ENCODE data around the gene ZNF853. TPM values are rescaled to one million over a fixed set of nuclear protein-coding genes. Genes with fewer than 3 reads are reported as not detected.
"Not testable (repeated sequence)": the region's sequence is repeated elsewhere in the genome, so short reads cannot be mapped to it uniquely, and the experiment has no call there.

Gene ZNF853
- total RNA-seq, 2 experiments from 2014 or later: 0.30 to 0.33 TPM

DNA sequence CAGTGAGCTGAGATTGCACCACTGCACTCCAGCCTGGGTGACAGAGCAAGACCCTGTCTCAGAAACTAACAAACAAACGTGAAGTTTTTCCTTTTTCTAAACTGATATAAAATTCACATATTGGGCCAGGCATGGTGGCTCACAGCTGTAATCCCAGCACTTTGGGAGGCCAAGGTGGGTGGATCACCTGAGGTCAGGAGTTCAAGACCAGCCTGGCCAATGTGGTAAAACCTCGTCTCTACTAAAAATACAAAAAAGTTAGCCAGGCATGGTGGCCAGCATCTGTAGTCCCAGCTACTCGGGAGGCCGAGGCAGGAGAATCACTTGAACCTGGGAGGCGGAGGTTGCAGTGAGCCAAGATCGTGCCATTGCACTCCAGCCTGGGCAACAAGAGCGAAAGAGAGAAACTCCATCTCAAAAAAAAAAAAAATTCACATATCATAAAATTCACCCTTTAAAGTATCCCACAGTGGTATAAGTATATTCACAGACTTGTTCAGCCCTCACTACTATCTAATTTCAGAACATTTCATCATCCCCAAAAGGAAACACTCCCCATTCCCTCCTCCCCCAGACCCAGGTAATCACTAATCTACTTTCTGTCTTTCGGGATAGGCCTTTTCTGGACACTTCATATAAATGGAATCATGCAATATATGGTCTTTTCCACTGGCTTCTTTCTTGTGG lies 29.5 kb upstream of the ZNF853 start:
- Mint-ChIP-seq H3K4me1 (peaks cover 24% of the 10 kb centered on the region), H3K36me3 (ENCODE audit: low read depth) (peaks cover 45% of the 10 kb centered on the region)
- H3K4me3 Mint-ChIP-seq, CTCF ChIA-PET, H3K27me3 Mint-ChIP-seq, DNase-seq, H3K9me3 Mint-ChIP-seq, POLR2A ChIA-PET, H3K27ac Mint-ChIP-seq: not testable (repeated sequence)

DNA sequence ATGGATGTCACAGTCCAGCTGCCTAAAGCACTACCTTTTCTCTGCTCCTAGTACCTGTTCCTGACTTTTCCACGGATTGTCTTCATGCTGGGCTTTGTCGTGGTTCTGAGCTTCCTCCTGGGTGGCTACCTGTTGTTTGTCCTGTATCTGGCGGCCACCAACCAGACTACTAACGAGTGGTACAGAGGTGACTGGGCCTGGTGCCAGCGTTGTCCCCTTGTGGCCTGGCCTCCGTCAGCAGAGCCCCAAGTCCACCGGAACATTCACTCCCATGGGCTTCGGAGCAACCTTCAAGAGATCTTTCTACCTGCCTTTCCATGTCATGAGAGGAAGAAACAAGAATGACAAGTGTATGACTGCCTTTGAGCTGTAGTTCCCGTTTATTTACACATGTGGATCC lies 26.8 kb upstream of the ZNF853 start:
- no peaks in the 10 kb centered on the region for H3K27me3 Mint-ChIP-seq

DNA sequence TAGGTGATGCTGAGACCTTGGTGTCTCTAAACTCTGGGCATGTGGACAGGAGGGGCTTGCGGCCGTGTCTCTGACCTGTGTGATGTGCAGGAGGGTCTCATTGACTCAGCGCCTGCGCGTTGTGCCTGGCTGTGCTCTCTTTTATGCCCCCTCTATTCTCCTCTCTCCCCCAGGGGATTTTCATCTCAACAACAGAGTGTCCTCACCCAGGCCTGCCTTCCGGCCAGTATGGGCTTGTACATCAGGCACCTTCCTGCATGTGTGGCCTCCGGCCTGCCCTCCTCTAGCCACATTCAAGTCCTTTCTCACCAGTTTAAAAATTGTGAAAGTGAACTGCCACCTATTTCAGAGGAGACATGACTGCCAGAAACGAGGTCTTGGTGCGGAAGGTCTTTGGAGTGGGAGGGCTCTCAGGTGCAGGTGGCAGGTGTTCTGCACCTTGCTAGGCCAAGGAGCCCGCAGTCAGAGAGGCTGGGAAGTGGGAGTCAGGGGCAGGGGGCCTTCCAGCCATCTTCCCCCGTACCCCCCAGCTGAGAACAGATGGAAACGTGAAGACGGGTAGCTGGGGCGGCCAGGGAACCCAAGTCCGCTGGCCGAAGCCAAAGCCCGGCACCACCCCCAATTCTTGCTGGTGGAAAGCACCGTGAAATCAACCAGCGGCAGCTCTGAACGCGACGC lies 26.1 kb upstream of the ZNF853 start:
- peak overlapping the region; percentile 82 for H3K27ac Mint-ChIP-seq
- POLR2A ChIA-PET: no interaction called here

More for the DNA sequence above, 26.8 kb upstream of the ZNF853 start:
- Mint-ChIP-seq H3K4me3 (no peak overlapping the region), H3K4me1 (peaks cover 24% of the 10 kb centered on the region), H3K9me3 (no peaks in the 10 kb centered on the region), H3K27ac (no peak overlapping the region), H3K36me3 (ENCODE audit: low read depth) (peaks cover 42% of the 10 kb centered on the region)
- ChIA-PET POLR2A (no interaction called here), CTCF (interaction anchor here (0.8 to 1.0 kb wide), 3 partner anchors 10 to 28 kb away, joined by 3 to 4 read pairs (median 4); no protein-coding TSS in a partner anchor)
- no peak for DNase-seq

GRCh38 chr7:6589829-6590644 lies 25.4 kb upstream of the ZNF853 start, which contains the start of gene INTS15:
TSS of gene INTS15 (plus strand) at chr7:6590021. CDS start at chr7:6590284, 263 bp downstream.
- peak within 1 kb of the TSS; percentile 93 for H3K27ac Mint-ChIP-seq
- peaks cover 24% of the 10 kb centered on the region for H3K4me1 Mint-ChIP-seq
- CTCF ChIA-PET: interaction anchor here (0.6 to 2.7 kb wide), 16 partner anchors 9 to 602 kb away, joined by 3 to 29 read pairs (median 4); partner anchors contain the start of gene ZDHHC4
- no peaks in the 10 kb centered on the region for H3K27me3 Mint-ChIP-seq
- H3K9me3 Mint-ChIP-seq: no peaks in the 10 kb centered on the region
- peaks cover 41% of the 10 kb centered on the region for H3K36me3 Mint-ChIP-seq (ENCODE audit: low read depth)
- POLR2A ChIA-PET: no interaction called here
- peak; percentile 80 for DNase-seq
- peak within 1 kb of the TSS; percentile 93 for H3K4me3 Mint-ChIP-seq

More for the DNA sequence above, 26.1 kb upstream of the ZNF853 start:
- Mint-ChIP-seq H3K4me3 (peak overlapping the region; percentile 63), H3K4me1 (peaks cover 24% of the 10 kb centered on the region), H3K36me3 (ENCODE audit: low read depth) (peaks cover 43% of the 10 kb centered on the region), H3K27me3 (no peaks in the 10 kb centered on the region), H3K9me3 (no peaks in the 10 kb centered on the region)
- DNase-seq: no peak
- CTCF ChIA-PET: interaction anchor here (0.8 to 2.7 kb wide), 11 partner anchors 9 to 100 kb away, joined by 3 to 29 read pairs (median 4); partner anchors contain the start of gene ZDHHC4

- Mint-ChIP-seq H3K4me3 (peak overlapping the region; percentile 93), H3K4me1 (peaks cover 24% of the 10 kb centered on the region), H3K27ac (peak overlapping the region; percentile 93), H3K27me3 (no peaks in the 10 kb centered on the region), H3K9me3 (no peaks in the 10 kb centered on the region), H3K36me3 (ENCODE audit: low read depth) (peaks cover 44% of the 10 kb centered on the region)
- POLR2A ChIA-PET: no interaction called here
- DNase-seq: no peak
- CTCF ChIA-PET: interaction anchor here (0.6 to 2.7 kb wide), 12 partner anchors 14 to 601 kb away, joined by 3 to 29 read pairs (median 4); partner anchors contain the start of gene ZDHHC4
These were observed 24.7 kb upstream of the ZNF853 start for GRCh38 chr7:6590645-6591110.

DNA sequence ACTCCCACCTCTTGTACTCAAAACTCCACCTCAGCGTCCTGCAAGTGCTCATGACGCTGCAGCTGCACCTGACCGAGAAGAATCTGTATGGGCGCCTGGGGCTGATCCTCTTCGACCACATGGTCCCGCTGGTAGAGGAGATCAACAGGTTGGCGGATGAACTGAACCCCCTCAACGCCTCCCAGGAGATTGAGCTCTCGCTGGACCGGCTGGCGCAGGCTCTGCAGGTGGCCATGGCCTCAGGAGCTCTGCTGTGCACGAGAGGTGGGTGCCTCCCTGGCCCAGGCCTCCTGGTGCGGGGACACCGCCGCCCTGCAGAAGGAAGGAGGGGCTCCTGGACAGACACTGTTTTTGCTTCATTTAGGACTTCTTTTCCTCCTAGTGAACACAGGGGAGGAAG lies 15.3 kb upstream of the ZNF853 start:
- Mint-ChIP-seq H3K9me3 (no peaks in the 10 kb centered on the region), H3K4me1 (peaks cover 2% of the 10 kb centered on the region), H3K4me3 (no peak overlapping the region), H3K27ac (no peak overlapping the region), H3K36me3 (ENCODE audit: low read depth) (peaks cover 47% of the 10 kb centered on the region), H3K27me3 (no peaks in the 10 kb centered on the region)
- DNase-seq: no peak
- POLR2A ChIA-PET: no interaction called here
- CTCF ChIA-PET: interaction anchor here (2.2 kb wide), 1 partner anchor 10 kb away, joined by 4 read pairs; the partner anchor contains the start of gene INTS15

DNA sequence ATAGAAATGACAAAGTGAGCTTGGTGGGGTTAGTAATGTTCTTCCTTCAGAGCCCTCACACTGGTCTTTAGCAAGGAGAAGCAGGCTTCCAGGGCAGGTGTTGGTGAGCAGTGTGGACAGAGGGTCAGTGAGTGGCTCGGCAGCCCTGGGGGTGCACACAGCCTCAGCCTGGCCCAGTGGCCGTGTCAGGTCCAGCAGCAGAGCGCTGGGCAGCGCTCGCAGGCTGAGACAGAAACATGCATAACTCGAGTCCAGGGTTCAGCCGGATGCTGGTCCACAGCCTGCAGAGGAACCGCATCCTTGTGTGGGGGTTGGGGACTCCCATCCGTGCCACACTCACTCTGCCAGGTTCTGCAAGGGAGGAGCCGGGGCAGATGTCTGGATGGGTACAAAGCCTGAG lies 11.0 kb upstream of the ZNF853 start:
- ChIA-PET POLR2A (no interaction called here), CTCF (interaction anchor here (0.6 kb wide), 1 partner anchor 9 kb away, joined by 3 read pairs; no protein-coding TSS in a partner anchor)
- DNase-seq: no peak
- Mint-ChIP-seq H3K27me3 (no peaks in the 10 kb centered on the region), H3K9me3 (no peaks in the 10 kb centered on the region), H3K27ac (no peak overlapping the region), H3K4me3 (no peak overlapping the region), H3K4me1 (peaks cover 2% of the 10 kb centered on the region), H3K36me3 (ENCODE audit: low read depth) (peaks cover 31% of the 10 kb centered on the region)

- H3K27ac Mint-ChIP-seq: no peak overlapping the region
- no peaks in the 10 kb centered on the region for H3K27me3 Mint-ChIP-seq
- peaks cover 6% of the 10 kb centered on the region for H3K4me1 Mint-ChIP-seq
- POLR2A ChIA-PET: no interaction called here
- CTCF ChIA-PET: interaction anchor here (0.6 to 0.7 kb wide), 2 partner anchors 9 to 134 kb away, joined by 3 read pairs; no protein-coding TSS in a partner anchor
- H3K9me3 Mint-ChIP-seq: no peaks in the 10 kb centered on the region
- H3K36me3 Mint-ChIP-seq (ENCODE audit: low read depth): peaks cover 26% of the 10 kb centered on the region
- no peak overlapping the region for H3K4me3 Mint-ChIP-seq
- DNase-seq: no peak
These were observed 8.4 kb upstream of the ZNF853 start for GRCh38 chr7:6606866-6607583.

DNA sequence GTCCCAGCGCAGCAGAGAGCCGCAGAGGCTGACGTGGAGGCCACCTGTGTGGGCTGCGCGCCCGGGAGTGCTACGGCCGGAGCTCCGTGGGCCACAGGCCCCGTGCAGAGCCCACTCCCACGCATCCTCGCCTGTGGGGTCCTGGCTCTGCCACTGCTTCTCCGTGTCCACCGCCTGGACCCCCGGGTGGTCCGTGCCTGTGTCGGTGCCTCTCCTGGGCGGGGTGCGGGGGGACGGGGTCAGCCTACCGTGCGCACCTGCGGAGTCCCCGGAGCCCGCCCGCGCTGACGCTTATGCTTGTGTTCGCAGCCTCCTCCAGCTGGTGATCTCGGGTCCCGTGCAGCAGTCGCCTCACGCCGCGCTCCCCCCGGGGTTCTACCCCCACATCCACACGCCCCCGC lies 7.8 kb upstream of the ZNF853 start:
- H3K27me3 Mint-ChIP-seq: peaks cover under 1% of the 10 kb centered on the region
- peaks cover 20% of the 10 kb centered on the region for H3K36me3 Mint-ChIP-seq (ENCODE audit: low read depth)
- no peaks in the 10 kb centered on the region for H3K9me3 Mint-ChIP-seq
- H3K27ac Mint-ChIP-seq: no peak overlapping the region
- DNase-seq: no peak
- H3K4me3 Mint-ChIP-seq: no peak overlapping the region
- POLR2A ChIA-PET: no interaction called here
- H3K4me1 Mint-ChIP-seq: peaks cover 5% of the 10 kb centered on the region
- CTCF ChIA-PET: interaction anchor here (0.6 to 0.9 kb wide), 2 partner anchors 15 to 135 kb away, joined by 3 to 4 read pairs; no protein-coding TSS in a partner anchor

GRCh38 chr7:6608081-6608480 lies 7.3 kb upstream of the ZNF853 start:
- no peak overlapping the region for H3K4me3 Mint-ChIP-seq
- CTCF ChIA-PET: interaction anchor here (0.9 kb wide), 1 partner anchor 16 kb away, joined by 4 read pairs; no protein-coding TSS in a partner anchor

GRCh38 chr7:6608794-6609193 lies 6.6 kb upstream of the ZNF853 start:
- CTCF ChIA-PET: no interaction called here
- no peaks in the 10 kb centered on the region for H3K9me3 Mint-ChIP-seq
- H3K4me3 Mint-ChIP-seq: no peak overlapping the region
- peaks cover 8% of the 10 kb centered on the region for H3K27me3 Mint-ChIP-seq
- no peak overlapping the region for H3K27ac Mint-ChIP-seq
- H3K36me3 Mint-ChIP-seq (ENCODE audit: low read depth): peaks cover 17% of the 10 kb centered on the region
- no peak for DNase-seq
- POLR2A ChIA-PET: interaction anchor here (0.5 kb wide), 1 partner anchor 140 kb away, joined by 4 read pairs; no protein-coding TSS in a partner anchor
- peaks cover 5% of the 10 kb centered on the region for H3K4me1 Mint-ChIP-seq

More at GRCh38 chr7:6608081-6608480, 7.3 kb upstream of the ZNF853 start:
- Mint-ChIP-seq H3K9me3 (no peaks in the 10 kb centered on the region), H3K4me1 (peaks cover 5% of the 10 kb centered on the region), H3K27ac (no peak overlapping the region), H3K27me3 (peaks cover 3% of the 10 kb centered on the region), H3K36me3 (ENCODE audit: low read depth) (peaks cover 19% of the 10 kb centered on the region)
- DNase-seq: no peak
- POLR2A ChIA-PET: no interaction called here

DNA sequence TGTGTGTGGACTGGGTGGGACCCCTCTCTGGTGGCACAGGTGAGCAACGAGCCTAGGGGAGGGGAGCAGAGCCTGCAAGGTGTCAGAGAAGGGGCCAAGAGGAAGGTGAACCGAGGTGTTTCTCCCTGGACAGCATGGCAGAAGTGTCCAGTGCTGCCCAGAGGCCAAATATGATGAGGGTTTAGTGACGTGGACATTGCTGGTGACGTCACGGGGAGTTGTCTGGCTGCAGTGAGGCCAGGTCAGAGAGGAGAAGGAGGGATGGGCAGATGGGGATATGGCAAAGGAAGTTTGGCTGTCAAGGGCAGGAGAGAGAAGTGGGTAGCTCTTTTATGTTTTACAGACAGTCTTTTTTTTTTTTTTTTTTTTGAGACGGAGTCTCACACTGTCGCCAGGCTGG lies 2.6 kb upstream of the ZNF853 start:
- ChIA-PET POLR2A (no interaction called here), CTCF (interaction anchor here (0.7 to 1.8 kb wide), 2 partner anchors 8 kb away, joined by 3 to 9 read pairs; no protein-coding TSS in a partner anchor)
- peaks cover 4% of the 10 kb centered on the region for H3K36me3 Mint-ChIP-seq (ENCODE audit: low read depth)

More for the DNA sequence above, 2.6 kb upstream of the ZNF853 start:
- H3K9me3 Mint-ChIP-seq: no peaks in the 10 kb centered on the region
- peaks cover 23% of the 10 kb centered on the region for H3K27me3 Mint-ChIP-seq
- H3K4me3 Mint-ChIP-seq: no peak overlapping the region
- peak overlapping the region; percentile 46 for H3K27ac Mint-ChIP-seq
- no peak for DNase-seq
- peaks cover 11% of the 10 kb centered on the region for H3K4me1 Mint-ChIP-seq

Measured in activated CD4-positive, alpha-beta T cell treated with anti-CD3 and anti-CD28 coated beads, Interleukin-2, amount 10 ng/mL, durations not matched to agents 7 days and 5 days (primary cell).